Fibroblast of skin of scalp (primary cell): ENCODE results near the gene S100A12. TPM values are rescaled to one million over a fixed set of nuclear protein-coding genes. Genes with fewer than 3 reads are reported as not detected.
"Not testable (repeated sequence)": the region's sequence is repeated elsewhere in the genome, so short reads cannot be mapped to it uniquely, and the experiment has no call there.

Source experiments
- DNase-seq: peaks from one replicate; pipeline ENCODE4 v3.0.0-alpha.2; 2013
- polyA plus RNA-seq, 2 experiments: library from polyadenylated mRNA; unstranded; fragments of 120-200 nt; gene quantifications; one replicate each; pipeline ENCODE4 v1.2.1, GENCODE V29; 2013; ENCODE audit not compliant: insufficient read length in 2 of 2

Gene S100A12
- polyA plus RNA-seq (2013, experiment 1 of 2; ENCODE audit: insufficient read length): not detected
- not detected for polyA plus RNA-seq (2013, experiment 2 of 2; ENCODE audit: insufficient read length)

- peak; percentile 30 for DNase-seq
Measured at GRCh38 chr1:153375511-153375910, at the start of gene S100A12. S100A12 (minus strand) TSS chr1:153375621; CDS start chr1:153374592, 1,029 bp downstream.

DNA sequence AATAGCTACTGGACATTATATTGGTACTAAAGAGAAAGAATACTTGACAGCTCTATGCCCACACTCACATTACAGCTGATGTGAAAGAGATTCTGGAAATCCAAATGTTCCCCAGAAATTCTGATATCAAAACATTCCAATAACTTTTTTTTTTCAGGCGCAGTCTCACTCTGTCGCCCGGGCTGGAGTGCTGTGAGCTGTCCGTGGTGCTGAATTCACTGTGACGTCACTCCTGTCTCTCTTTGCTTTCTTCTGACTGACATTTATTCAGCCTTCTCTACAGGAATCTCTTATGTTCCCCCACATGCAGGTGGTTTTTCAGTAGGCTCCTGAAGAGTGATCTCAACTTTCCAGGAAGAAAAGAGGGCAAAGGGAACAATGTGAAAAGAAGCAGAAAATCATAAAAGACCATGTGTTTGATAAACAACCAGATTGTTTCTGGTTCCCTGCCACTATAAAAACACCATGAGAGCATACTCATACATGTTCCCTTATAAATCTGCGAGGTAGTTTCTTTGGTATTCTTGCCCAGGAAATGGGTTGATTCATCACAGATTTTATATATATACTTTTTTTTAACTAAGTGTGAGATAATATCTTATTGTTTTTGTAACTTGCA lies 47.1 kb upstream of the S100A12 start:
- DNase-seq: peak; percentile 60

DNA sequence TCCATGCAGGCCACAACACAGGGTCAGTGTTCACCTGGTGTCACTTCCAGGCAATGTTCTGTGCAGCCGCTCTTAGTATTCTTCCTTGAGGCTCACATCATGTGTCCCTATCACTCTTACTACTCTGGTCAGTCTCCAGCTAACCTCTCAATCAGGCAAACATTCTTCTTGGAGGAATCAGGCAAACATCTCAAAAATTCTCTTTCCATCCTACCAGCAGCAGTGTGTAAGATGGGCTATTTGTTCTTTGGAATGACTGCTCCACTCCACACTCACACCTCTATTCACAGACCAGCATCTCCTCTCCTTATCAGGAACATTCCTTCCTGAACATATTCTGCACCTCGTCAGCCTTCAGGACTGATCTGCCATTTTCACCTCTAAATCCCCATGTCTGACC lies 44.9 kb upstream of the S100A12 start:
- DNase-seq: no peak

DNA sequence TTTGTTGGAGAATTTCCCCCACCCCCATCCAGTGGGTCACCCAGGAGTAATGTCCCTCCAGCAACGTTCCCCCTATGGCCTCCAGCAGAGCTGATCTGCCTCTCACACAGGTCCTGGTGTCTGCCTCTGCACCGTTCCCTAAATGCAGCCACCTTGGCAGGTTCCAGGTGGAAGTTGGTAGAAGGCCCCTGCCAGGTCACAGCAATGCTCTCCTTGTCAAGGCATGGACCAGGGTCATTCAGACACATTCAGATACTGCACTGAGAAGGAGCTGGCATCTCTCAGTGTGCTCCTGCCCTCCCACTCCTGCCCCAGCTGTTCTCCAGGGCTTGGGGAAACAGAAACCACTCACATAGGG lies 44.0 kb upstream of the S100A12 start:
- not testable (repeated sequence) for DNase-seq

GRCh38 chr1:153418758-153419435 lies 43.5 kb upstream of the S100A12 start:
- DNase-seq: not testable (repeated sequence)

DNA sequence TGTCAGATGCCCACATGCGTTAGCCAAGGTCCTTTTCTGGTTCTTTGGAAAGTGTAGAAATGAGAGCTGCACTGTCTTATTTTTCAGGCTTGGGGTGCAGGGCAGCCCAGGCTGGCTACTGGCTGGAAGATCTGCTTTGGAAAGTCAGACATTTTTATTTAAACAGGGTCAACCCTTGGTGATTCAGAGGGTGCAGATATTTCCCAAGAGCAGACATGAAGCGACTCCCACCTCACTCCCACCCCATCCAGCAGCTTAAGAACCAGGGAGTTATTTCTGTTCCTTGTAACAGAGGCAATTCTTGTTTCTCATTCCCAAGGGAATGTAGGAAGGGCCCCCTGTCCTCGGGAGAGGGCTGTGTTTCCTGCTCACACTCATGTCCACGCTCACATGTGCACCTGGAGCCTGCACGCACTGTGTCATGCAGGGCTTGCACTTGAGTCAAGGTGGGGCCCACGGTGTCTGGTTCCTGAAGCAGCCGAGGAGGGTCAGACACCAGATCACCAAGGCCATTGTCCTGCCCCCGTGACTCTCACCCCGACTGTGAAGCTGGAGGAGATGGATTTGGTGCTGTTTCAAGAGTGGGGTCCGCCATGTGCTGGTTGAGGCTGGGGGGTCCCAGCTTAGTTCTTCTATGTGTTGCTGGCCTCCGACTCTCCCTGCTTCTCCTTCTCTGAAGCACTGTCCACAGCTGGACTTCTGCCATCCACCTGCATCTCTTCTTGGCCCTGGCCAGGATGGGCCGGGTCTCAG lies 41.9 kb upstream of the S100A12 start:
- no peak for DNase-seq

DNA sequence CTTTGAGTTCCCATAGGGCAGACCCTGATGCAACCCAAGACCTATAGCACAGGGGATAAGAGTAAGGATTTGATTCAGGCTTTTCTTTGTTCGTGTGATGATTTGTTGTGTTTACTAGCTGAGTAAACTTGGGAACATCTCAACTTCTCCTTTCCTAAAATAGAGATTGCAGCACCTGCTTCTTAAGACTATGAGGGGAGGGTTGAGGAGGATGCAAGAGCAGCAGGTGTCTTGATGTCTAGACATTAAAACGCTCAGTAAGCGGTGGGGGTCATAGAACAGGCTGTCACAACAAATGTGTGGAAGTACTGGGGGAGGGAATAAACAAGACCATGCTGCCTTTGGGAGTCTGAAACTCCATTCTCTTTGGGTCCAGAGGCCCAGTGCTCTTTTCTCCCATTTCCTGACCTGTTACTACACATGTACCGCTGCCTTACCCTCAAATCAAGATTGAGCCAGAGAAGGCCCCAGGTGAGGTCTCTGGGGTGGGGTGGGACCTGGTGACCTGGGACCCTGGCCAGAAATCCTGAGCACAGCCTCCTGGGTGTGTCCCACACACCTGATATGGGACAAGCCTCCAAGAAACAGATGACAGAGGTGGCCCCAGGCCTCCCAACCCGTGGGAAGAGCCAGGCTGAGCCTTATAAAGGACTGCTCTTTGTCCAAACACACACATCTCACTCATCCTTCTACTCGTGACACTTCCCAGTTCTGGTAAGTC lies 40.6 kb upstream of the S100A12 start, which contains the start of gene S100A7A:
S100A7A (plus strand) TSS at position 671 of the 721 bp plus-strand sequence. CDS start 1,563 bp downstream, outside the sequence.
- DNase-seq: no peak

- DNase-seq: not testable (repeated sequence)
Measured at GRCh38 chr1:153413961-153414360, 38.5 kb upstream of the S100A12 start.

- not testable (repeated sequence) for DNase-seq
Measured at GRCh38 chr1:153407274-153407673, 31.9 kb upstream of the S100A12 start.

- not testable (repeated sequence) for DNase-seq
Measured at GRCh38 chr1:153405825-153406599, 30.6 kb upstream of the S100A12 start.

GRCh38 chr1:153404768-153405167 lies 29.3 kb upstream of the S100A12 start:
- no peak for DNase-seq

GRCh38 chr1:153404086-153404635 lies 28.7 kb upstream of the S100A12 start:
- DNase-seq: no peak

DNA sequence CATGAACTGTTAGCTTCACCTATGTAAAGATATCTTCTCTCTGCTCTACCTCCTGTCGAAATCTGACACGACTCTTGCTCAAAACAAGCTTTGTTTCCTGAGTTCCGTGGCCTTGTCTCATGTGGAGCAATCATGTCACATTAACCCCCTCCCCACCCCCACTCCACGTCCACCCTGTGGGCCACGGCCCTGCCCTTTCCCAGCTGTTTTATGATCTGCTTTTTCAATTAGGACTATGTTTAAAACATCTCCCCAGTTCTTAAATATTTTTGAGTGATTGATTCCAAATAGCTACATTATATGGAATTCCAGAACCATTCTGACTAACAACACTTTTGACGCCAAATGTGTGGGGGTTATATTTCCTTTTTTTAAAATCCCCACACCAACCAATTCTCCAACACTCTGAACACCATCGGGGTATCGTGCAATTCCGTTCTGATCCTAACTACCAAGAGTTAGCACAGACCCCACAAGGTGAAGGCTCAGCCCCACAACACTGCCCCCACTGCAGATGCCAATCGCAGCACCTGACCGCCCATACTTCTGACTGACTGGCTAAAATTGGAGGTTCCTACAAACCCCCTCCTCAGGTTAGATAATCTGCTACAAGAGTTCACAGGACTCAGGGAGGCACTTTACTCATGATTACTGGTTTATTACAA lies 28.1 kb upstream of the S100A12 start:
- DNase-seq: no peak

GRCh38 chr1:153402226-153402625 lies 26.8 kb upstream of the S100A12 start:
- no peak for DNase-seq

- DNase-seq: no peak
Measured at GRCh38 chr1:153401461-153401860, 26.0 kb upstream of the S100A12 start.

DNA sequence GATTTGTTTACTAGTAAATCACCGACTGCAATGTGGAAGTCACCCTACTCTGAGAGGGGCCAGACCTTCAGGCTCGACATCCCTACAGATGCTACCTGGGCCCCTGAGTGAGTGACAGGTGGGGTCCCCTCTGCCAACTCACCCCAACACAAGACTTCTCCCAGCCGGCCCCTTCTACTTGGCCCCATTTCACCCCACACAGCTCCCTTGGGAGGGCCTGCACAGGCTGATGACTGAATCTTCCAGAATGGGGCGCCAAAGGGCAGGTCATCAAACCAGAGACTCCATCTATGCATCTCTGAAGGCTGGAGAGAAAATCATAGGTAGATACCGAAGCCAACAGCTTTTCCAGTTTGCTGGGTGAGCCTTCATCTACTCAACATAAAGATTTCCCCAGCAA lies 24.8 kb upstream of the S100A12 start:
- no peak for DNase-seq

- no peak for DNase-seq
Measured at GRCh38 chr1:153399401-153400055, 24.1 kb upstream of the S100A12 start.

- no peak for DNase-seq
Measured at GRCh38 chr1:153397924-153398651, 22.7 kb upstream of the S100A12 start.

GRCh38 chr1:153397051-153397923 lies 21.9 kb upstream of the S100A12 start:
- DNase-seq: no peak
